Embryonic facial prominence (tissue), 1 donor: Measurements from ENCODE around the gene MGAT3.
"Not testable (repeated sequence)": the region's sequence is repeated elsewhere in the genome, so short reads cannot be mapped to it uniquely, and the experiment has no call there.

Experiments
- DNase-seq: peaks from one replicate; pipeline ENCODE4 v3.0.0-alpha.2; 2016; ENCODE audit errors: extremely low spot score

MGAT3 gene

GRCh38 chr22:39513791-39514190 lies 57.0 kb downstream of the MGAT3 start:
- DNase-seq: no peak

GRCh38 chr22:39514373-39514973 lies 57.7 kb downstream of the MGAT3 start:
- no peak for DNase-seq

- DNase-seq: no peak
Measured at GRCh38 chr22:39515266-39516050, 58.6 kb downstream of the MGAT3 start.

GRCh38 chr22:39517470-39517869 lies 60.7 kb downstream of the MGAT3 start:
- no peak for DNase-seq

- DNase-seq: no peak
Measured at GRCh38 chr22:39518144-39518786, 61.5 kb downstream of the MGAT3 start.

- DNase-seq: no peak
Measured at GRCh38 chr22:39518996-39519680, 62.3 kb downstream of the MGAT3 start.

- peak; percentile 99 for DNase-seq
Measured at GRCh38 chr22:39519681-39520225, 62.9 kb downstream of the MGAT3 start.

GRCh38 chr22:39520226-39521105 lies 63.7 kb downstream of the MGAT3 start, which contains the start of gene ATF4:
Gene ATF4 (plus strand): TSS chr22:39520562. CDS start chr22:39521446, 884 bp downstream.
- peak; percentile 85 for DNase-seq

- not testable (repeated sequence) for DNase-seq
Measured at GRCh38 chr22:39521106-39521885, 64.5 kb downstream of the MGAT3 start.

- not testable (repeated sequence) for DNase-seq
Measured at GRCh38 chr22:39522091-39522490, 65.3 kb downstream of the MGAT3 start.

- no peak for DNase-seq
Measured at GRCh38 chr22:39522567-39523300, 65.9 kb downstream of the MGAT3 start.

- DNase-seq: no peak
Measured at GRCh38 chr22:39524089-39524752, 67.4 kb downstream of the MGAT3 start.

- no peak for DNase-seq
Measured at GRCh38 chr22:39524753-39525657, 68.2 kb downstream of the MGAT3 start.

- DNase-seq: no peak
Measured at GRCh38 chr22:39525658-39525975, 68.8 kb downstream of the MGAT3 start.

- DNase-seq: no peak
Measured at GRCh38 chr22:39526736-39527171, 69.9 kb downstream of the MGAT3 start.

- DNase-seq: no peak
Measured at GRCh38 chr22:39527481-39527961, 70.7 kb downstream of the MGAT3 start.

- DNase-seq: no peak
Measured at GRCh38 chr22:39528080-39528661, 71.4 kb downstream of the MGAT3 start.
